Epithelial cell of alveolus of lung (primary cell): ENCODE data around the gene JOSD1. TPM values are rescaled to one million over a fixed set of nuclear protein-coding genes. Genes with fewer than 3 reads are reported as not detected.

Experiments used
- total RNA-seq: library from RNA; depleted of rRNA; stranded (reverse); fragments of >200 nt; gene quantifications from 2 replicates; pipeline ENCODE4 v1.2.1, GENCODE V29; 2015

Gene JOSD1
- total RNA-seq: 35.2 and 72.5 TPM in 2 replicates

GRCh38 chr22:38700789-38701628, at the start of gene JOSD1:
JOSD1 (minus strand) TSS chr22:38700943; CDS start chr22:38699987, 956 bp downstream.

GRCh38 chr22:38705235-38706100, 4.7 kb upstream of the JOSD1 start, which contains the start of gene GTPBP1:
GTPBP1 (plus strand) TSS chr22:38705944; CDS start chr22:38705956, 12 bp downstream.

GRCh38 chr22:38681582-38682335, 19.0 kb downstream of the JOSD1 start, which contains the start of gene TOMM22:
TOMM22 (plus strand) TSS chr22:38681957; CDS start chr22:38681979, 22 bp downstream.

GRCh38 chr22:38656256-38657044, 44.3 kb downstream of the JOSD1 start, which contains the start of the genes CBY1 and FAM227A:
CBY1 (plus strand) TSS chr22:38656638; CDS start chr22:38668055, 11,417 bp downstream.
FAM227A (minus strand) TSS chr22:38656392; CDS start chr22:38650168, 6,224 bp downstream.

Other genes starting within 250 kb of the JOSD1 start
- gene KCNJ4, start 245.7 kb downstream of the JOSD1 start, total RNA-seq: 0.08 TPM in 1 of 2 replicates, not detected in the other
- 64.3 and 146 TPM in 2 replicates for gene KDELR3, start 232.8 kb downstream of the JOSD1 start, total RNA-seq
- gene DDX17, start 194.6 kb downstream of the JOSD1 start, total RNA-seq: 213 and 320 TPM in 2 replicates
- gene DMC1, start 130.8 kb downstream of the JOSD1 start, total RNA-seq: 1.0 and 1.9 TPM in 2 replicates
- gene FAM227A, start 44.6 kb downstream of the JOSD1 start, total RNA-seq: 0.48 and 0.52 TPM in 2 replicates
- gene CBY1, start 44.3 kb downstream of the JOSD1 start, total RNA-seq: 19.7 and 35.9 TPM in 2 replicates
- gene TOMM22, start 19.0 kb downstream of the JOSD1 start, total RNA-seq: 34.3 and 80.5 TPM in 2 replicates
- 22.9 and 31.8 TPM in 2 replicates for gene GTPBP1, start 5.0 kb upstream of the JOSD1 start, total RNA-seq
- 74.7 and 80.8 TPM in 2 replicates for gene SUN2, start 55.1 kb upstream of the JOSD1 start, total RNA-seq
- gene DNAL4, start 93.2 kb upstream of the JOSD1 start, total RNA-seq: 21.1 and 33.5 TPM in 2 replicates
- 0.78 and 4.4 TPM in 2 replicates for gene NPTXR, start 143.1 kb upstream of the JOSD1 start, total RNA-seq
- 51.2 and 56.5 TPM in 2 replicates for gene CBX6, start 171.3 kb upstream of the JOSD1 start, total RNA-seq